Body of pancreas (tissue), 4 donors: ENCODE data around the gene MYO1A. TPM values are rescaled to one million over a fixed set of nuclear protein-coding genes. Genes with fewer than 3 reads are reported as not detected.
A peak's percentile ranks its signal among the peaks of the same experiment; 100 is the strongest.

ENCODE experiments used
- ATAC-seq: fragments of 150-250 bp; one replicate; pipeline ENCODE4 v1.9.1; 2016
- DNase-seq, 4 donors: peaks; one replicate each; pipeline ENCODE4 v3.0.0-alpha.2; 2019
- H3K27ac ChIP-seq, 4 donors: fragments of 200-600 bp; sonication (generic); 1 replicate in 3 of 4; 2 replicates in 1 of 4; pipeline versions ENCODE4 v1.5.1 to v1.6.1; 2016 to 2019; ENCODE audit warnings: mild to moderate bottlenecking in 1 of 4, mixed read lengths in 1 of 4, moderate library complexity in 1 of 4
- H3K27me3 ChIP-seq, 2 donors: fragments of 200-600 bp; sonication (generic); one replicate each; pipeline ENCODE4 v1.6.0; 2016; ENCODE audit warnings: mild to moderate bottlenecking in 1 of 2
- H3K36me3 ChIP-seq, 2 donors: fragments of 200-600 bp; sonication (generic); replicated peaks in 1 of 2; 2 replicates each; pipeline ENCODE4 v1.5.1; 2016; ENCODE audit warnings: low read depth in 2 of 2; ENCODE audit not compliant: insufficient read depth in 1 of 2
- H3K4me1 ChIP-seq: fragments of 200-600 bp; sonication (generic); one replicate; pipeline ENCODE4 v1.6.0; 2016
- H3K4me3 ChIP-seq, 2 donors: fragments of 200-600 bp; sonication (generic); 1 replicate in 1 of 2; 2 replicates in 1 of 2; pipeline ENCODE4 v1.5.1; 2016 to 2019
- H3K9me3 ChIP-seq, 3 donors: fragments of 200-600 bp; sonication (generic); 1 replicate in 2 of 3; 2 replicates in 1 of 3; pipeline ENCODE4 v1.5.1; 2016
- CTCF ChIP-seq, 7 experiments: fragments of 450-650 bp in 4 of 7; fragments of 200-600 bp in 3 of 7; sonication (generic) in 3 of 7; IDR thresholded peaks; one replicate each; pipeline ENCODE4 v1.5.1; 2016 to 2019; ENCODE audit warnings: antibody characterized with exemption in 7 of 7
- POLR2A ChIP-seq, 3 donors: fragments of 450-650 bp; IDR thresholded peaks; one replicate each; pipeline ENCODE4 v1.6.1; 2016; ENCODE audit warnings: antibody characterized with exemption in 3 of 3, mild to moderate bottlenecking in 2 of 3
- WGBS, 2 donors: methylation state at CpG; one replicate each; pipeline ENCODE4 v1.1.5; 2017; 5-methylcytosine and 5-hydroxymethylcytosine counted together
- intact Hi-C: fragments of 100-400 bp; cut with DNase I; formaldehyde crosslinking; loops from one replicate; pipeline ENCODE4 v1.15.1; 2023
- total RNA-seq, 2 donors: library from RNA; depleted of rRNA; stranded (reverse); fragments of >200 nt; gene quantifications; one replicate each; pipeline ENCODE4 v1.1.0, GENCODE V29; 2016

MYO1A gene
- total RNA-seq, 2 donors from 2014 or later: 1.8 TPM; not detected in 1

DNA sequence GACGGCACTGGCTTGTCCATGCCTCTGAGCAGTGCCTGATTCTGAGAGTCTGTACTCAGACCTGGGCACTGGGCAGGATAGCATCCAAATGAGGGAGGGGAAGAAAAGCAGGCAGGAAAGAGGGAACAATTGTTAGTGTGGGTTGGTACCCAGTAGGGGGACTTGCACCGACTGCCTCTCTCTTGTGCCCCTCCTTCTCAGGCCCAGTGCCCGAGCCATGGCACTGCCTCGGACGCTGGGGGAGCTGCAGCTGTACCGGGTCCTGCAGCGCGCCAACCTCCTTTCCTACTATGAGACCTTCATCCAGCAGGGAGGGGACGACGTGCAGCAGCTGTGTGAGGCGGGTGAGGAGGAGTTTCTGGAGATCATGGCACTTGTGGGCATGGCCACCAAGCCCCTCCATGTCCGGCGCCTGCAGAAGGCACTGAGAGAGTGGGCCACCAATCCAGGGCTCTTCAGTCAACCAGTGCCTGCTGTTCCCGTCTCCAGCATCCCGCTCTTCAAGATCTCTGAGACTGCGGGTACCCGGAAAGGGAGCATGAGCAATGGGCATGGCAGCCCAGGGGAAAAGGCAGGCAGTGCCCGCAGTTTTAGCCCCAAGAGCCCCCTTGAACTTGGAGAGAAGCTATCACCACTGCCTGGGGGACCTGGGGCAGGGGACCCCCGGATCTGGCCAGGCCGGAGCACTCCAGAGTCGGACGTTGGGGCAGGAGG, 41.2 kb upstream of the MYO1A start:
- Histone ChIP-seq H3K9me3 (no peaks in the 10 kb centered on the region), H3K36me3 (peaks cover 0 to under 1% of the 10 kb centered on the region in 2 donors), H3K4me3 (no peak overlapping the region), H3K27ac (no peak overlapping the region), H3K4me1 (peaks cover 36% of the 10 kb centered on the region), H3K27me3 (no peaks in the 10 kb centered on the region)
- WGBS, 2 donors: 80 to 88% methylated on average over 10 to 22 of the region's 22 CpGs
- TF ChIP-seq CTCF (IDR thresholded peaks at IDR 0.05) (no peak), POLR2A (IDR thresholded peaks at IDR 0.05) (no peak)
- no peak for DNase-seq
- no peak for ATAC-seq
- intact Hi-C loops: no loop called here

DNA sequence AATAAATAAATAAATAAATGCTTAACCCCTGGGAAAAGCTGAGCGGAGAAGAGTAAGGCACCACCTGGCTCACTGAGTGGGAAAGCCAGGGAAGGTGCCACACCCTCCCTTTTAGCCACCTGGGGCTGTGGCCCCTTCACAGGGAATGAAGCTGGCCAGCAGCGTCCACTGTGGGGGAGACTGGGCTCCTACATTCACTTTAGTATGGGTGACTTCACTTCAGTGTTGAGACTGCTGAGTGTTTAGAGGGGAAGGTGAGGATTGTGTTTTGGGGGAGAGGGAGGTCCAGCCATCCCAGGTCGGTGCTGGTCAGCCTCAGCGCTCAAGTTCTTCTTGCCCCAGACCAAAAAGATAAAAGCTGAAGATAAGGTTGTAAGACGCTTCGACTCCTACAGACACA, 40.6 kb upstream of the MYO1A start:
- WGBS, 2 donors: 64 to 69% methylated on average over 6 of the region's 6 CpGs
- Histone ChIP-seq H3K36me3 (no peaks in the 10 kb centered on the region), H3K4me3 (no peak overlapping the region), H3K4me1 (peaks cover 42% of the 10 kb centered on the region), H3K27me3 (no peaks in the 10 kb centered on the region), H3K27ac (peak overlapping the region in 1 of 4 donors; percentile 96), H3K9me3 (no peaks in the 10 kb centered on the region)
- no peak for DNase-seq
- ATAC-seq: no peak
- intact Hi-C loops: no loop called here
- TF ChIP-seq CTCF (IDR thresholded peaks at IDR 0.05) (no peak), POLR2A (IDR thresholded peaks at IDR 0.05) (no peak)

DNA sequence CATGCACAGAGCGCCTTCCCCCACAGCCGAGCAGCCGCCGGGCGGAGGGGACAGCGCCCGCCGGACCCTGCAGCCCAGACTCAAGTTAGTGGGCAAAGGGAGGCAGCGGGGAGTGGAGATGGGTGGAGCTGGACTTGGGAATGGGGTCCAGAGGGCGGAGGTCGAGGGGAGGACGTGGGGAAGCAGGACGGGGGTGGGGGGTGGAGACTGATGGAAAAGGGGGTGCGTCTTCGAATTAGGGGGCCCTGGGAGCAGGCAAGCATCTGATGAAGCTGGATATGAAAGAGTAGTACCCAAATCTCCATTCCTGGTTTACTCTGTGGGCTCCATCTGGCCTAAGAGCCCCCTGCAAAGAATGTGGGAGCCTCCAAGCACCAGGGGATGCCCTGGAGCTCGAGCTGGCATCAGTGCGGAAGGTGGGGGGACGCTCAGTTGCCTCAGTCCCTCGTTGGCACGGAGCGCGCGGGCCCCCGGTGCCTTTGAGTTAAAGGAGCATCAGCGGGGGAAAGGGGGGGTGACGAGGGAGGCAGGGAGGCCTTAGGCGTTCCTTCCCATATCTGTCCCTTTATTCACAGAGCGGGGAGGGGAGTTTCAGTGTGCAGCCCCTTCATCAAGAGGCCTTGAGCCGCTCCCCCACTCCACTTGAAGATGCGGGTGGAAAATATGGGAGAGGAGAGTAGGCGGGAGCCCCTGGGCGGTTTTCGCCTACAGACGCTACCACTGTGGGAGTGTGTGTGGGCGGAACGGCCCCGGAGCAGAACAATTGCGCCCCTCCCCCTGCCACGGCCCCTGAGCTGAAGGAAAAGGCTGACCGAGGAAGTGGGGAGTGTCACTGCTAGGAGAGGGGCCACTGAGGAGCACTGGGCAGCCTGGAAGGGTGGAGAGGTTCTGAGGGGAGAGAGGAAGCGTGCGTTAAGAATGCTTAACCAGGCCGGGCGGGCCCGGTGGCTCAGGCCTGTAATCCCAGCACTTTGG, 39.6 kb upstream of the MYO1A start:
- H3K4me1 ChIP-seq: peaks cover 41% of the 10 kb centered on the region
- 5 to 8% methylated on average over 44 of the region's 45 CpGs for WGBS, 2 donors

More for the DNA sequence above, 39.6 kb upstream of the MYO1A start:
- TF ChIP-seq CTCF (IDR thresholded peaks at IDR 0.05): no peak
- TF ChIP-seq POLR2A (IDR thresholded peaks at IDR 0.05): peak in 1 of 3 donors; percentile 46
- no peaks in the 10 kb centered on the region for H3K27me3 ChIP-seq
- no peaks in the 10 kb centered on the region for H3K36me3 ChIP-seq
- ATAC-seq: no peak
- intact Hi-C loops: no loop called here
- H3K4me3 ChIP-seq: peak overlapping the region; percentile 53 to 59
- H3K9me3 ChIP-seq: no peaks in the 10 kb centered on the region
- H3K27ac ChIP-seq: peak overlapping the region; percentile 76 to 97 (median 96)
- peak; percentile 41 to 73 (median 52) for DNase-seq
